OCI-LY7 (cell line): ENCODE results near the gene SCN4B.

Experiments
- CTCF ChIP-seq: fragments of 200-600 bp; sonication (generic); conservative IDR thresholded peaks from 2 replicates; pipeline ENCODE4 v1.5.1; 2014; ENCODE audit warnings: mild to moderate bottlenecking, antibody characterized with exemption, low read length, moderate library complexity, mixed read lengths
- EZH2phosphoT487 ChIP-seq: fragments of 200-600 bp; sonication (generic); IDR thresholded peaks from 2 replicates; pipeline ENCODE4 v1.6.1; 2018; ENCODE audit warnings: low read depth, borderline replicate concordance, mild to moderate bottlenecking, mixed run types, antibody characterized with exemption, low read length, moderate library complexity, mixed read lengths

DNA sequence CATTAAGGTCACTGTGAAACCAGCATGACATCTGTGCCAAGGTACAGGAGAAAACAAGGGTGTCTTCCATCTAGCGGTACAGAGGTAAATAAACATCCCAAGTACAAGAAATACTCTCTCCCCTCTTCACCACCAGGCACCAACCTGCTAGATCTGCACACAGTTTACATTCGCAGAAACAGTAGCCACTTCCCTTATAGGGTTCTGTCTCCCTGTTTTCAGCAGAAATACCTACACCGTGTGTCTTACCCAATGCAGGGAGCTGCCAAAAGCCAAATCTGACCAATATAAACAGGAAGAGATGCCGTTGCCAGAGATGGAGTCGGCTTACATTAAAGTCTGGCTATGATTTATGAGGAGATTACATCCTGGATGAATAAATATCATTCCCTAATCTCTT is 1.2 kb downstream of the SCN4B start:
- no peak for TF ChIP-seq EZH2phosphoT487
- TF ChIP-seq CTCF, result no peak
